GF-D8 (cell line): ENCODE results near the gene MFSD6L.
"Not testable (repeated sequence)": the region's sequence is repeated elsewhere in the genome, so short reads cannot be mapped to it uniquely, and the experiment has no call there.

Experiments used
- DNase-seq: peaks from one replicate; lab custom pipeline; 2025; lab: John Stamatoyannopoulos, UW

MFSD6L gene

GRCh38 chr17:8826808-8827435 lies 27.8 kb upstream of the MFSD6L start:
- no peak for DNase-seq

- DNase-seq, result no peak
Observed at GRCh38 chr17:8825802-8826201, 26.6 kb upstream of the MFSD6L start.

GRCh38 chr17:8823279-8823678 lies 24.1 kb upstream of the MFSD6L start:
- no peak for DNase-seq

DNA sequence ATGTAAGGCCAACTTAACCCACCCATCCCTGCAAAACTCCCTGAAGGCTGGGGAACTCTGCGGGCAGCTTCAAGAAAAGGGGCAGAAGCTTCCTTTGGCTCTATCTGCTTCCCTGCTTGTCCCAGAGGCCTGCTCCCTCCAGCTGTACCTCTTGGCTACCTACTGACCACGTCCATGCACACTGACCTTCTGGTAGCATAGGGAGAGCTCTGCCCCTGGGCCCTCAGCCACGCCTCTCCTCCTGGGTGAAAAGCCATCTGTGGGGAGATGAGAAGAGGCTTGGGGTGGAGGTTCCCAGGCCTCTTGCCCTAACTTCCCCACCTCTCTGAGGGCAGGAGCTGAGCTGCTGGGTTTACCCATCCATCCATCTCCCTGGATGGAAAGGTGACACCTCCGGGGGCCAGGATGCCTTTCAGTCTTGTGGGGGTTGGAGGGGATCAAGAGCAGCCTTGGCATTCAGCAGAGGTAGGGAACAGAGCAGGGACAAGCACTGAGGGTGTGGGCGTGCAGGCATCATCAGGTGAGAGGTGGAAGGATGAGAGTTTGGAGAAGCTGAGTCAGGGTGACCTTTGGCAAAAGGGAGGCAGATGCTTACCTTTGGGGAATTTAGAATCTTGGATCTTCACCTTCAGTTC lies 23.4 kb upstream of the MFSD6L start:
- DNase-seq, result no peak

DNA sequence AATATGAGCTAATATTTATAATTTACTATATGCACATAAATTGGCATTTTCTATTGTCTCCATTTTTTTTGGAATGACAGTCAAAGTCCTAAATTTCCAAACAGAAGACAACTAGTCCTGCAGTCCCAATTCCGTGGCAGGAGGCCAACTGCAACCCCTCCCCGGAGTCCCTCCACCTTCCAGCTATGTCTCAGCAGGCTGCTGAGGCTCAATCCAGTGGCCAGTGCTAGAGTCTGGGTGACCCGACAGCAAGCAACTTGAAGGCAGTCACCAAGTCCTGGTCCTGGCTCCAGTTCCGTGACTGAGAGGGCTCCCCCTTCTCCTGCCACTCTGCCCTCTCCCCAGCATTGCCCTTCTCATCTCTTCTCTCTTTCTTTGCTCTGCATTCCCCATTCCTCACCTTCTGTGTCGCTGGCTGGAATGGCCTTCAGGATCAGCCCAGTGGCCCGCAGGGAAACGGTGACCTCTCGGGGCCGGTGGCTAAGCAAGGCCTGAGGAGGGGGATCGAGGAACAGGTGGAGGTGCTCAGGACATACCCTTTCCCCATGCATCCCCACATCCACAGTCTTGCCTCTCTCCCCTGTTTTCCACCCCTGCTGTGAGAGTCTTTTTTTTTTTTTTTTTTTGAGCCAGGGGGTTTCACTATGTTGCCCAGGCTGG lies 22.4 kb upstream of the MFSD6L start:
- DNase-seq, result no peak

GRCh38 chr17:8820311-8821010 lies 21.3 kb upstream of the MFSD6L start:
- DNase-seq, result no peak

GRCh38 chr17:8818654-8819330 lies 19.6 kb upstream of the MFSD6L start:
- DNase-seq, result no peak

DNA sequence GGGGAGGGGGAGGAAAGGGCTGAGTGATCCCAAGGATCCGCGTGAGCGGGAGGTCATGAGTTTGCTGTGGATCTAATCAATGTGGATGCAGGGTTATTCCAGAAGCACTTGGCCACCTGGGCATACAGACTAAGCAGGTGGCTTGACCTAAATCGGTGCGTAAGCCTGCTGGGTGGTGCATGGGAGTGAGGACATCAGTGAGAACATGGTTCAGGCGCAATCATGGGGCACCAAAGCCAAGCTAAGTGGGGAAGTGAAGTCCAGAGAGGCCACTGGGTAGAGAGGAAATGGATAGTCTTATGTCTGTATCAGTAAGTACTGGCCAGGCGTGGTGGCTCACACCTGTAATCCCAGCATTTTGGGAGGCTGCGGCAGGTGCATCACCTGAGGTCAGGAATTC lies 18.9 kb upstream of the MFSD6L start:
- no peak for DNase-seq

- DNase-seq, result no peak
Observed at GRCh38 chr17:8806926-8807550, 7.9 kb upstream of the MFSD6L start.

DNA sequence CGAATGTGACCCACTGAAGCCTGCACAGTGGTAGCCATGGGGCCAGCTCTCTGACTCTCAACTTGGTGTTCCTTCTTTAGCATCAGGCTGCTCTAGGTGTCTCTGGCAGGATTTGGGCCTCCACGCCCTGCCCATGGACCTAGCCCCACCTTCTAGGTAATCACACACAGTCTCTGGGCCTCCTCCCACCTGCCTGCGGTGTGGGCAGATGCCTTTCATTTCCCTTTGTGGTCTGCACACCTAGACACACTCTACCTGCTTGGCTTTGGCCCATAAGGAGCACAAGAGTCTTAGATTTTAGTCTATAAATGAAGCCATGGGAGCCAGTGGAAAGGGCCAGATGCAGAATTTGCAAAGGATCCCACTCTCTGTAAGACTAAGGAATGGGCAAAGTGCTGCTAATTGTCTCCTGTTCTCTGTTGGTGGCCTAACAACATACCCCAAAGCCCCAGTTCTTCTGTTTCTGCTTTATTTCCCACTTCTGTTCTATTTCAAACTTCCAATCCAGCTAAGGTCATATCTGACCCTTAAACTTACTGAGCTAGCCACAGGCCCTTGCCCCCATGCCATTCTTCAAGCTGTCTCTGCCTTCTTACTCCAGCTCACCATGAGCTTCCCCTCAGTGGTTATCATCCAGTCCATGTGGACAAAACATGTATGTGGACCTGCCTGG lies 7.2 kb upstream of the MFSD6L start:
- no peak for DNase-seq

GRCh38 chr17:8805396-8805795 lies 6.2 kb upstream of the MFSD6L start:
- DNase-seq, result not testable (repeated sequence)

- no peak for DNase-seq
Observed at GRCh38 chr17:8803531-8804420, 4.6 kb upstream of the MFSD6L start.

DNA sequence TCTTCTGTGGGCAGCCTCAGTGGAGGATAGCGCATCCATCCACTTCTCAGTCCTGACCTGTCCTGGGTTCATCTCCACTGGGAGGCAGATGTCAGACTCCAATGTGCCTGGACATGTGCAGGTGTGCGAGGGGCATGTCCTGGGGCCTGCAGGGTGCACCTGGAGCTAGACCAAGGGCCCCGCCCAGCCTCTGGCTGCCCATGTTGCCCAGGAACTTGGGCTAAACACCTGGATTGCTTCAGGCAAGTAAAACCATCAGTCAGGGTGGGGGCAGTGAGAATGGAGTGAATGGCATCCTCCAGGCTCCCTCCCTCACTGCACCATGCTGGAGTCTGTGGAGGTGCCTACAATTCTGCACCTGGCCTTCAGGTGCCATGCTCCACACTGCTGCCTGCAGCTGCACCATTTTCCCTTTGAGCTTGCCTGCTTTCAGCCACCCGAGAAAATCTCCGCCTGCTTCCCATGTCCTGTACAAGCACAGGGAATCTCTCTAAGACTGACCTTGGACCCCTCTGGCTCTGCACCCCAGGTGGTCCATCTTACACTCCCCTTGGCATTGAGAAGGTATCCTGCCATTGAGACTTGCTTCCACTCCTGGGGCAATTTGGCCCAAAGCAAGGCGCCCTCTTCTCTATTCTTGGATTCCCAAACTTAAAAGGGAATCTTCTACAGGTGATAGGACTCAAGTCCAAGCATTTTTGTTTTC lies 2.1 kb upstream of the MFSD6L start:
- no peak for DNase-seq

- DNase-seq, result no peak
Observed at GRCh38 chr17:8800656-8801055, 1.5 kb upstream of the MFSD6L start.

DNA sequence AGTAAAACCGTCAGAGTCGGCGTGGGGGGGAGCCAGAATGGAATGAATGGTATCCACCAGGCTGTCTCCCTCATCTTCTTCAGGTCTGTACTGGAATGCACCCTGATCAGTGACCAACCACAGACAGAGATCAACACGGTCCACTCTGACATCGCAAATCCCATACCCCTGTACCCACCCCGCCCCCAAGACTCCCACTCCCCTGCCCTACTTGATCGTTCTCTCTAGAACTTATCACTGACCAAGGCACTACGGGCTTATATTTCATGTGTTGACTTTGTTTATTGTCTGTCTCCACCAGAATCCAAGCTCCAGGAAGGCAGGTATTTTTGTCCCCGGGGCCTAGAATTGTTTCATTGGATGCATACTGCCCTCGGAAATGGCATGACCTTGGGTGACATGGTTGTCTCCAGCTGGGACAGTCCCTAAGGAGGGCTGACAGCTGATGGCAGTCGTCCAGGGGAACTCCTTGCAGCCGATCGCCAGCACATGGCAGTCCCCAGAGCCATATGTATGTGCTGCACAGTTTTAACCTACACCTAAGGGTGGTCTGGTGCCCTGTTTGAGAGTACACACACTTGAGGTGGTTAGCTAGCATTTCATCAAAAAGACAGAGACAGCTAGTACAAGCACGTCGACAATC lies 526 bp upstream of the MFSD6L start:
- no peak for DNase-seq

- DNase-seq, result no peak
Observed at GRCh38 chr17:8798176-8798845, 854 bp downstream of the MFSD6L start.

DNA sequence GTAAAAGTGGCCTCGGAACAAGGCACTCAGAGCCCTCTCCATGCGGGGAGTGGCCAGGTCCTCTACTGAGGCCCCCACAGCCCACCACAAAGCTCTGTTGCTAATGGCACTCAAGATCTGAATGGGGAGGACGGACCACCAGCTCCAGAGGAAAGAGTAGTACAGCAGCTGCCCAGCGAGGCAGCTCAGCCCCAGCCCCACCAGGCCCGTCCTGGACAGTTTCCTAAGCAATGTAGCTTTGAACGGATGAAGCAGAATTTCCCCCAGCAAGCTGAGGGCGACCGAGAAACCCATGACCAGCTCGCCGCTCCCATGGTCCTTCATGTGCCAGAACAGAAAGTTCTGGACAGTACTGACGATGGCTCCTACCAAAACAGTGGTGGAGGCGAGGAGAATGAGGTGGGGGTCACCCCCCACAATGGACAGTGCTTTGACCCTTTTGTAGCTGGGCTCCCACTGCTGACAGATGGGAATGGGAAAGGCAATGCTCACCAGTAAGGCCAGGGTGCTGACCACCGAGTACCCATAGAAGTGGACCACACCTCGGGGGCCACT lies 1.5 kb downstream of the MFSD6L start:
- DNase-seq, result no peak

- no peak for DNase-seq
Observed at GRCh38 chr17:8794636-8795035, 4.5 kb downstream of the MFSD6L start.
